Omental fat pad (tissue), 4 donors: Measurements from ENCODE around the gene PDCD10. TPM values are rescaled to one million over a fixed set of nuclear protein-coding genes. Genes with fewer than 3 reads are reported as not detected.

Experiments used
- ATAC-seq: fragments of 150-250 bp; one replicate; pipeline ENCODE4 v1.9.1; 2016; ENCODE audit warnings: mild to moderate bottlenecking, moderate library complexity; ENCODE audit not compliant: low FRiP score
- DNase-seq: peaks from one replicate; pipeline ENCODE4 v3.0.0-alpha.2; 2019; ENCODE audit warnings: low spot score
- total RNA-seq, 4 donors: library from RNA; depleted of rRNA; stranded (reverse); fragments of >200 nt; gene quantifications; one replicate each; pipeline ENCODE4 v1.1.0, GENCODE V29; 2016
- TF ChIP-seq, protein P1 (sequence below), 3 donors: fragments of 450-650 bp; IDR thresholded peaks; one replicate each; pipeline ENCODE4 v1.5.1; 2016 to 2017; ENCODE audit warnings: antibody characterized with exemption in 3 of 3, mild to moderate bottlenecking in 3 of 3, moderate library complexity in 2 of 3

The PDCD10 gene
- total RNA-seq, 4 donors from 2014 or later, result 46.7 to 66.8 (median 58.0) TPM

- ATAC-seq, result no peak
- no peak for DNase-seq
- TF ChIP-seq, protein P1, sequence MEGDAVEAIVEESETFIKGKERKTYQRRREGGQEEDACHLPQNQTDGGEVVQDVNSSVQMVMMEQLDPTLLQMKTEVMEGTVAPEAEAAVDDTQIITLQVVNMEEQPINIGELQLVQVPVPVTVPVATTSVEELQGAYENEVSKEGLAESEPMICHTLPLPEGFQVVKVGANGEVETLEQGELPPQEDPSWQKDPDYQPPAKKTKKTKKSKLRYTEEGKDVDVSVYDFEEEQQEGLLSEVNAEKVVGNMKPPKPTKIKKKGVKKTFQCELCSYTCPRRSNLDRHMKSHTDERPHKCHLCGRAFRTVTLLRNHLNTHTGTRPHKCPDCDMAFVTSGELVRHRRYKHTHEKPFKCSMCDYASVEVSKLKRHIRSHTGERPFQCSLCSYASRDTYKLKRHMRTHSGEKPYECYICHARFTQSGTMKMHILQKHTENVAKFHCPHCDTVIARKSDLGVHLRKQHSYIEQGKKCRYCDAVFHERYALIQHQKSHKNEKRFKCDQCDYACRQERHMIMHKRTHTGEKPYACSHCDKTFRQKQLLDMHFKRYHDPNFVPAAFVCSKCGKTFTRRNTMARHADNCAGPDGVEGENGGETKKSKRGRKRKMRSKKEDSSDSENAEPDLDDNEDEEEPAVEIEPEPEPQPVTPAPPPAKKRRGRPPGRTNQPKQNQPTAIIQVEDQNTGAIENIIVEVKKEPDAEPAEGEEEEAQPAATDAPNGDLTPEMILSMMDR (IDR thresholded peaks at IDR 0.05), result no peak
These were observed 23.3 kb downstream of the PDCD10 start for GRCh38 chr3:167711439-167711838.

GRCh38 chr3:167710552-167710951, 24.1 kb downstream of the PDCD10 start:
- no peak for ATAC-seq
- DNase-seq, result no peak
- TF ChIP-seq, protein P1 (IDR thresholded peaks at IDR 0.05), result no peak

DNA sequence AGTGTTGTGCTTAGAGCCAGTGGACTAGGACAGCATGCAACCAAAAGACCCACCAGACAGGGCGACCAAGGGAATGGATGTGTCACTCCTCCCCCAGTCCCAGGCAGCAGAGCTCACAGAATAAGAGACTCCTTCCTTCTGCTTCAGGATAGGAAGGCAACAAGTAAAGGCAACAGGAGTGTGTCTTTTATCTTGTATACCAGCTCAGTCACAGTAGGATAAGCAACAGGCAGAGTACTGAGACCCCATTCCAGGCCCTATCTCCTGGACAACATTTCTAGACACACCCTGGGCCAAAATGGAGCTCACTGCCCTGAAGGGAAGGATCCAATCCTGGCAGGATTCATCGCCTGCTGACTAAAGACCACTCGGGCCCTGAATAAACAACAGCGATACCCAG, 25.0 kb downstream of the PDCD10 start:
- ATAC-seq (no peak), DNase-seq (no peak)
- TF ChIP-seq, protein P1 (IDR thresholded peaks at IDR 0.05), result no peak

DNA sequence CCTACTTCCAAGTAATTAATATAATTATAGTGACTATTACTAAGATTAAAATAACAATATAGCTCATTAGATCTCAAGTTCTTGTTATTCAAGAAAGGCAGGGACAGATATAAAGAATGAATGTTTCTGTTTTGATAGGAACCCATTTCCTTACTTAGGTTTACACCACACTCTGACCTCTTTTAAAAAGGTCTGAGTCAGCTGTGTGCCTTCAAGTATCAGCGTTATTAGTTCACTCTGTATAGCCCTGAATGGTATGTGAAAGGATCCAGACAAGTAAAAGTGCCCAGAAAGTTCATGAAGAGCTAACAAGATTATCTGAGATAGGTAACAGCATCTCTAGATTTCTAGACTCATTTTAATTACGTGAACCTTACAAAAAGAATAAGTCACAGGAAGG, 28.9 kb downstream of the PDCD10 start:
- TF ChIP-seq, protein P1 (IDR thresholded peaks at IDR 0.05), result no peak
- ATAC-seq (no peak), DNase-seq (no peak)

GRCh38 chr3:167700926-167701325, 33.8 kb downstream of the PDCD10 start:
- TF ChIP-seq, protein P1 (IDR thresholded peaks at IDR 0.05), result no peak
- no peak for DNase-seq
- ATAC-seq, result no peak

GRCh38 chr3:167700046-167700445, 34.6 kb downstream of the PDCD10 start:
- ATAC-seq (no peak), DNase-seq (no peak)
- TF ChIP-seq, protein P1 (IDR thresholded peaks at IDR 0.05), result no peak

- TF ChIP-seq, protein P1 (IDR thresholded peaks at IDR 0.05), result no peak
- DNase-seq, result no peak
- no peak for ATAC-seq
These were observed 40.6 kb downstream of the PDCD10 start for GRCh38 chr3:167694121-167694520.
